Lower leg skin (tissue), 3 donors: ENCODE measurements around the gene PRKCZ.

Experiments
- CTCF ChIP-seq, 3 donors: fragments of 450-650 bp; IDR thresholded peaks; one replicate each; pipeline ENCODE4 v1.5.1; 2016; ENCODE audit warnings: antibody characterized with exemption in 3 of 3, mild to moderate bottlenecking in 3 of 3, moderate library complexity in 2 of 3
- POLR2A ChIP-seq, 2 donors: fragments of 450-650 bp; IDR thresholded peaks; one replicate each; pipeline ENCODE4 v1.6.1; 2016 to 2017; ENCODE audit warnings: antibody characterized with exemption in 2 of 2, mild to moderate bottlenecking in 1 of 2, moderate library complexity in 1 of 2

GRCh38 chr1:2209400-2210083, 159.3 kb downstream of the PRKCZ start:
- TF ChIP-seq CTCF (IDR thresholded peaks at IDR 0.05): no peak
- TF ChIP-seq POLR2A (IDR thresholded peaks at IDR 0.05): no peak
